ENCODE results near the gene P2RX5. TPM values are rescaled to one million over a fixed set of nuclear protein-coding genes. Genes with fewer than 3 reads are reported as not detected.

P2RX5 gene
- total RNA-seq, 4 donors from 2014 or later: 0.96 to 2.0 TPM; not detected in 2

GRCh38 chr17:3698139-3698538 lies 2.2 kb upstream of the P2RX5 start:
- H3K9me3 ChIP-seq: peaks cover 0 to 13% (median 0%) of the 10 kb centered on the region in 3 donors
- no peak overlapping the region for H3K27ac ChIP-seq
- H3K36me3 ChIP-seq: no peaks in the 10 kb centered on the region
- no peak overlapping the region for H3K4me3 ChIP-seq
- no CpG with 5 or more reads among the region's 4 CpGs for WGBS, 2 donors (ENCODE audit: low coverage in 1 of 2)
- no peak for ATAC-seq
- peaks cover 0 to 24% (median 9%) of the 10 kb centered on the region in 3 donors for H3K4me1 ChIP-seq
- H3K27me3 ChIP-seq: peaks cover 54% of the 10 kb centered on the region
- TF ChIP-seq POLR2AphosphoS5 (IDR thresholded peaks at IDR 0.05) (no peak), POLR2A (IDR thresholded peaks at IDR 0.05) (no peak), EP300 (IDR thresholded peaks at IDR 0.05) (no peak), CTCF (IDR thresholded peaks at IDR 0.05) (no peak)

GRCh38 chr17:3697103-3697476 lies 1.1 kb upstream of the P2RX5 start:
- Histone ChIP-seq H3K4me3 (no peak overlapping the region), H3K9me3 (peaks cover 0 to 13% (median 0%) of the 10 kb centered on the region in 3 donors), H3K27ac (no peak overlapping the region), H3K36me3 (no peaks in the 10 kb centered on the region), H3K27me3 (peaks cover 64% of the 10 kb centered on the region), H3K4me1 (peaks cover 0 to 24% (median 9%) of the 10 kb centered on the region in 3 donors)
- ATAC-seq: no peak
- 22 to 67% methylated on average over 3 of the region's 12 CpGs for WGBS, 2 donors (ENCODE audit: low coverage in 1 of 2)
- TF ChIP-seq POLR2A (IDR thresholded peaks at IDR 0.05) (no peak), EP300 (IDR thresholded peaks at IDR 0.05) (no peak), POLR2AphosphoS5 (IDR thresholded peaks at IDR 0.05) (no peak), CTCF (IDR thresholded peaks at IDR 0.05) (no peak)

- no peak for ATAC-seq
- 0 to 14% methylated on average over 1 to 4 of the region's 17 CpGs for WGBS, 2 donors (ENCODE audit: low coverage in 1 of 2)
- Histone ChIP-seq H3K27me3 (peaks cover 83% of the 10 kb centered on the region), H3K27ac (no peak overlapping the region), H3K9me3 (peaks cover 0 to 13% (median 0%) of the 10 kb centered on the region in 3 donors), H3K4me1 (peaks cover 0 to 24% (median 9%) of the 10 kb centered on the region in 3 donors), H3K36me3 (no peaks in the 10 kb centered on the region), H3K4me3 (peak overlapping the region in 1 of 2 donors; percentile 48)
- TF ChIP-seq CTCF (IDR thresholded peaks at IDR 0.05) (no peak), POLR2AphosphoS5 (IDR thresholded peaks at IDR 0.05) (no peak), POLR2A (IDR thresholded peaks at IDR 0.05) (no peak), EP300 (IDR thresholded peaks at IDR 0.05) (no peak)
These were observed 729 bp downstream of the P2RX5 start for GRCh38 chr17:3695129-3695722.

- peaks cover 0 to 13% (median 0%) of the 10 kb centered on the region in 3 donors for H3K9me3 ChIP-seq
- TF ChIP-seq EP300 (IDR thresholded peaks at IDR 0.05): no peak
- no peak for TF ChIP-seq POLR2A (IDR thresholded peaks at IDR 0.05)
- H3K36me3 ChIP-seq: no peaks in the 10 kb centered on the region
- H3K4me1 ChIP-seq: peaks cover 0 to 24% (median 9%) of the 10 kb centered on the region in 3 donors
- H3K27ac ChIP-seq: no peak overlapping the region
- H3K4me3 ChIP-seq: no peak overlapping the region
- no peak for ATAC-seq
- 77 to 78% methylated on average over 7 to 8 of the region's 9 CpGs for WGBS, 2 donors (ENCODE audit: low coverage in 1 of 2)
- H3K27me3 ChIP-seq: peaks cover 94% of the 10 kb centered on the region
These were observed 2.1 kb downstream of the P2RX5 start for GRCh38 chr17:3693829-3694231.

GRCh38 chr17:3693141-3693540 lies 2.8 kb downstream of the P2RX5 start:
- Histone ChIP-seq H3K27me3 (peaks cover 94% of the 10 kb centered on the region), H3K4me1 (peaks cover 0 to 24% (median 9%) of the 10 kb centered on the region in 3 donors), H3K4me3 (no peak overlapping the region), H3K27ac (no peak overlapping the region), H3K36me3 (no peaks in the 10 kb centered on the region), H3K9me3 (peaks cover 0 to 8% (median 0%) of the 10 kb centered on the region in 3 donors)
- no peak for TF ChIP-seq POLR2AphosphoS5 (IDR thresholded peaks at IDR 0.05)
- TF ChIP-seq CTCF (IDR thresholded peaks at IDR 0.05): no peak
- TF ChIP-seq EP300 (IDR thresholded peaks at IDR 0.05): no peak
- TF ChIP-seq POLR2A (IDR thresholded peaks at IDR 0.05): no peak
- ATAC-seq: no peak
- 57 to 59% methylated on average over 3 to 4 of the region's 4 CpGs for WGBS, 2 donors (ENCODE audit: low coverage in 1 of 2)

Measured in gastroesophageal sphincter (tissue), 4 donors.